Ascending aorta (tissue), 2 donors: ENCODE results near the gene TEKT2. TPM values are rescaled to one million over a fixed set of nuclear protein-coding genes. Genes with fewer than 3 reads are reported as not detected.

Experiments
- DNase-seq, 2 donors: peaks; one replicate each; pipeline ENCODE4 v3.0.0-alpha.2; 2019; ENCODE audit warnings: low spot score in 2 of 2
- H3K27ac ChIP-seq, 2 donors: fragments of 200-600 bp; sonication (generic); one replicate each; pipeline ENCODE4 v1.5.1; 2016 to 2017; ENCODE audit warnings: mild to moderate bottlenecking in 1 of 2
- H3K27me3 ChIP-seq: fragments of 200-600 bp; sonication (generic); one replicate; pipeline ENCODE4 v1.5.1; 2017
- H3K36me3 ChIP-seq, 2 donors: fragments of 200-600 bp; sonication (generic); one replicate each; pipeline ENCODE4 v1.5.1; 2016
- H3K4me1 ChIP-seq, 2 donors: fragments of 200-600 bp; sonication (generic); one replicate each; pipeline ENCODE4 v1.5.1; 2016 to 2017; ENCODE audit warnings: mild to moderate bottlenecking in 1 of 2
- H3K4me3 ChIP-seq, 2 donors: fragments of 200-600 bp; sonication (generic); one replicate each; pipeline ENCODE4 v1.5.1; 2016 to 2017; ENCODE audit warnings: mild to moderate bottlenecking in 1 of 2
- H3K9me3 ChIP-seq, 2 donors: fragments of 200-600 bp; sonication (generic); one replicate each; pipeline ENCODE4 v1.5.1; 2016
- intact Hi-C: fragments of 100-400 bp; cut with DNase I; formaldehyde crosslinking; loops from one replicate; pipeline ENCODE4 v1.15.1; 2023
- total RNA-seq: library from RNA; depleted of rRNA; stranded (reverse); fragments of >200 nt; gene quantifications from one replicate; pipeline ENCODE4 v1.1.0, GENCODE V29; 2016
- TF ChIP-seq, protein P1 (sequence below), 3 experiments: fragments of 200-600 bp in 2 of 3; fragments of 450-650 bp in 1 of 3; sonication (generic) in 2 of 3; IDR thresholded peaks; one replicate each; pipeline ENCODE4 v1.5.1; 2016 to 2019; ENCODE audit warnings: antibody characterized with exemption in 3 of 3, mild to moderate bottlenecking in 1 of 3, moderate library complexity in 1 of 3

The TEKT2 gene
- total RNA-seq, 1 donor from 2014 or later: not detected

DNA sequence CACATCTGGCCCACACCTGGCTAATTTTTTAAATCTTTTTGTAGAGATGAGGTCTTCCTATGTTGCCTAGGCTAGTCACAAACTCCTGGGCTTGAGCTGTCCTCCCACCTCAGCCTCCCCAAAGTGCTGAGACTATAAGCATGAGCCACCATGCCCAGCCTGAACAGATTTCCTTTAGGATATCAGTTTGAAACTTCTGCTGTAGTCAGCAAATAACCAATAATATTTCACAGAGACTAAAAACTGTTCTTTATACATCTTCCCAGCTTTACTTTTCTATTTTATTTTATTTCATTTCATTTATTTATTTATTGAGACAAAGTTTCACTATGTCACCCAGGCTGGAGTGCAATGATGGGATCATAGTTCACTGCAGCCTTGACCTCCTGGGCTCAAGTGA, 29.9 kb upstream of the TEKT2 start:
- Histone ChIP-seq H3K36me3 (peaks cover 6 to 22% of the 10 kb centered on the region in 2 donors), H3K4me3 (no peak overlapping the region), H3K27ac (no peak overlapping the region), H3K4me1 (no peaks in the 10 kb centered on the region), H3K9me3 (no peaks in the 10 kb centered on the region), H3K27me3 (no peaks in the 10 kb centered on the region)
- no peak for DNase-seq
- TF ChIP-seq, protein P1, sequence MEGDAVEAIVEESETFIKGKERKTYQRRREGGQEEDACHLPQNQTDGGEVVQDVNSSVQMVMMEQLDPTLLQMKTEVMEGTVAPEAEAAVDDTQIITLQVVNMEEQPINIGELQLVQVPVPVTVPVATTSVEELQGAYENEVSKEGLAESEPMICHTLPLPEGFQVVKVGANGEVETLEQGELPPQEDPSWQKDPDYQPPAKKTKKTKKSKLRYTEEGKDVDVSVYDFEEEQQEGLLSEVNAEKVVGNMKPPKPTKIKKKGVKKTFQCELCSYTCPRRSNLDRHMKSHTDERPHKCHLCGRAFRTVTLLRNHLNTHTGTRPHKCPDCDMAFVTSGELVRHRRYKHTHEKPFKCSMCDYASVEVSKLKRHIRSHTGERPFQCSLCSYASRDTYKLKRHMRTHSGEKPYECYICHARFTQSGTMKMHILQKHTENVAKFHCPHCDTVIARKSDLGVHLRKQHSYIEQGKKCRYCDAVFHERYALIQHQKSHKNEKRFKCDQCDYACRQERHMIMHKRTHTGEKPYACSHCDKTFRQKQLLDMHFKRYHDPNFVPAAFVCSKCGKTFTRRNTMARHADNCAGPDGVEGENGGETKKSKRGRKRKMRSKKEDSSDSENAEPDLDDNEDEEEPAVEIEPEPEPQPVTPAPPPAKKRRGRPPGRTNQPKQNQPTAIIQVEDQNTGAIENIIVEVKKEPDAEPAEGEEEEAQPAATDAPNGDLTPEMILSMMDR (IDR thresholded peaks at IDR 0.05): no peak
- intact Hi-C loops: no loop called here

DNA sequence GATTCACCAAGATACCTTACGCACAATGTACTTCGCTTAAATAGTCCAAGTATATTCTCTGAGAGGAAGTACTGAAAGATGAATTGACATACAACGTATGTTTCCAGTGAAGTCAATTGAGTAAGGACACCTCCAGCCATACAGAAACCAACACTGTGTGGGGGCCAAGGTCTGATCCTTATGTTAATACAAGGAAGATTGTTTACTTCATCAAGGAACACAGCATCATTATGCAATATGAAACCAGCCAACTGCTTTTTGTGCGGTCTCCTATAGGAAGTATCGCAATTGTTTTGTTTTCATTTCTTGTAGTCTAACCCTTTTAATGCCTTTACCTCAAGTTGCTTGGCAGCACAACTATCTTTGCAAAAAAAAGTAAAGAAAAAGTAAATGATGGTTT, 28.2 kb upstream of the TEKT2 start:
- H3K27ac ChIP-seq: no peak overlapping the region
- intact Hi-C loops: no loop called here
- TF ChIP-seq, protein P1 (IDR thresholded peaks at IDR 0.05): no peak
- H3K9me3 ChIP-seq: no peaks in the 10 kb centered on the region
- H3K36me3 ChIP-seq: peaks cover 0 to 14% of the 10 kb centered on the region in 2 donors
- no peak for DNase-seq
- no peak overlapping the region for H3K4me3 ChIP-seq
- no peaks in the 10 kb centered on the region for H3K4me1 ChIP-seq
- no peaks in the 10 kb centered on the region for H3K27me3 ChIP-seq

DNA sequence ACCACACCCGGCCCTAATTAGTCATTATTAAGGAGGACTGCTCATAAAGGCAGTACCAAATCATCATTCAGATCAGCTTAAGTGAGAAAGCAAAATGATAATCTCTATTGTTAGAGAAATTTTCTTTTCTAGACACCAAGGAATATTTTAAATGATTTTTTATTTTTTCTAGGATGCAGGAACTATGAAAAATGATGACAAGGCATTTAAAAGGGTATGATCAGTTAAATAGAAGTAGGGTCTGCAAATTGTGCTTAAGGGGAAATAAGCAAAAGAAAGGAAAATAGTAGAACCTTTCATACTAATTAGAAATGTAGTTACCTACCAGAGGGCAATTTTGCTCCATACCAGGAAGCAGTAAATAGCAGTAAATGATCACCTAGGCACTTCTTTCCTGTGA, 21.6 kb upstream of the TEKT2 start:
- Histone ChIP-seq H3K27ac (no peak overlapping the region), H3K36me3 (no peaks in the 10 kb centered on the region), H3K4me3 (no peak overlapping the region), H3K4me1 (no peaks in the 10 kb centered on the region), H3K27me3 (no peaks in the 10 kb centered on the region), H3K9me3 (no peaks in the 10 kb centered on the region)
- intact Hi-C loops: no loop called here
- DNase-seq: no peak
- TF ChIP-seq, protein P1 (IDR thresholded peaks at IDR 0.05): no peak

DNA sequence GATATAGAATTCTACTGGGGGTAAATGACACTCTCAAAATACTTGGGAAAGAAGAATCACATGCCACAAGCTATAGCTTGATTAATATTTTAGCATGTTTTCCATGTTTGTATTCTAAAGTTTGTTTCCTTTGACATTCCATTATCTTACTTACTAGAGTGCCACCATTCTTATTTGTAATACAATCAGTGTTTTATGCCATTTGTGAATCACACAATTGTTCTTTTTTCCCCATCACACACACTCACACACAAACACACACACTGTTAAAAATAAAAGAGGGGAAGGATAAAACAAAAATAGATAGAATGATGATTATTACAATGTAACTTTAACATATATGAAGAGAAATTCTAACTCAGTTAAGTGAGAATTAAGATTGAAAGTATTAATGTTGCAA, 16.0 kb upstream of the TEKT2 start:
- H3K27me3 ChIP-seq: no peaks in the 10 kb centered on the region
- H3K9me3 ChIP-seq: no peaks in the 10 kb centered on the region
- no peak for DNase-seq
- no peak overlapping the region for H3K27ac ChIP-seq
- TF ChIP-seq, protein P1 (IDR thresholded peaks at IDR 0.05): no peak
- no peaks in the 10 kb centered on the region for H3K4me1 ChIP-seq
- intact Hi-C loops: no loop called here
- H3K36me3 ChIP-seq: no peaks in the 10 kb centered on the region
- no peak overlapping the region for H3K4me3 ChIP-seq

DNA sequence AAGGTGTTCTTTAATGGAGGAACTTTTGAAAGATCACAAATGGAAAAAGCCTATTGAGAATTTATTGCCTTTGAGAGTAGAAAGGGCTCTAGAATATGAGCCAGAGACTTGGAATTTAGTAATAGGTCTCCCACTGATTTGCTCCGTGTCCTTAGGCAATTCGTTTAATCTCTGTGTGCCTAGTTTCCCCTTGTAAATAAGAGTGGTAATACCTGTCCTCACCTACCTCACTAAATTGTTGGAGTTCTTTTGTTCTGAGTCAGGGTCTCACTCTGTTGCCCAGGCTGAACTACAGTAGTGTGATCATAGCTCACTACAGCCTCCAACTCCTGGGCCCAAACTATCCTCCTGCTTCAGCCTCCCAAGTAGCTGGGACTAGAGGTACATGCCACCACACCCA, 15.0 kb upstream of the TEKT2 start:
- no peak for DNase-seq
- TF ChIP-seq, protein P1 (IDR thresholded peaks at IDR 0.05): no peak
- intact Hi-C loops: no loop called here
- no peaks in the 10 kb centered on the region for H3K36me3 ChIP-seq
- H3K9me3 ChIP-seq: no peaks in the 10 kb centered on the region
- H3K27ac ChIP-seq: no peak overlapping the region
- H3K4me1 ChIP-seq: no peaks in the 10 kb centered on the region
- no peak overlapping the region for H3K4me3 ChIP-seq
- no peaks in the 10 kb centered on the region for H3K27me3 ChIP-seq

DNA sequence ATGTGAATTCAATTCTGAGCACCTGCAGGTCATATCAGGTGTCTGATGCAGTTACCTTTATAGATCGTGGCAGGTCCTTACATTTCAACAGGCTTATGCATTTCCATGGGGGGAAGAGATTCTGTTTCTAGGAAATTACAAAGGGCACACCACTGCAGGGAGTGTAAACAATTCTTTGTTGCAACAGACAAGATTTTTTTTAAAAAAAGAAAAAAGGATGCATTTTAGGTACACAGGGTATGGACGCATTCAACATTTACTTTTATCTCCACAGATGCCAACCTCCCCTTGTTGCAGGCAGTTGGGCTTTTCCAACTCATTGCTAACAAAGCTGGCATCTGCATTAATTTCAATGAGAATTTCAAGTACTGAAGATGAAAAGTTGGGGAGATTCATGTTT, 13.5 kb upstream of the TEKT2 start:
- no peaks in the 10 kb centered on the region for H3K27me3 ChIP-seq
- H3K27ac ChIP-seq: no peak overlapping the region
- no peaks in the 10 kb centered on the region for H3K4me1 ChIP-seq
- H3K4me3 ChIP-seq: no peak overlapping the region
- H3K36me3 ChIP-seq: no peaks in the 10 kb centered on the region
- intact Hi-C loops: no loop called here
- TF ChIP-seq, protein P1 (IDR thresholded peaks at IDR 0.05): no peak
- no peak for DNase-seq
- no peaks in the 10 kb centered on the region for H3K9me3 ChIP-seq
